Measurements from ENCODE around the gene PIP5K1C. TPM values are rescaled to one million over a fixed set of nuclear protein-coding genes. Genes with fewer than 3 reads are reported as not detected.

Gene PIP5K1C
- total RNA-seq, 1 experiment from 2014 or later = 13.3 TPM

- H3K4me3 Mint-ChIP-seq (ENCODE audit: unreplicated experiment) = no peak overlapping the region
- no peak overlapping the region for H3K27ac Mint-ChIP-seq (ENCODE audit: low read depth, unreplicated experiment)
- no peaks in the 10 kb centered on the region for H3K4me1 Mint-ChIP-seq (ENCODE audit: insufficient read depth, unreplicated experiment)
- H3K9me3 Mint-ChIP-seq (ENCODE audit: unreplicated experiment) = no peaks in the 10 kb centered on the region
- no peaks in the 10 kb centered on the region for H3K27me3 Mint-ChIP-seq (ENCODE audit: insufficient read depth, unreplicated experiment)
- intact Hi-C loops (cut with micrococcal nuclease) = no loop called here
- CTCF ChIA-PET = interaction anchor here (0.6 to 3.0 kb wide), 2 partner anchors 9 to 17 kb away, joined by 3 to 18 read pairs; no protein-coding TSS in a partner anchor
- peak; percentile 40 for DNase-seq (ENCODE audit: unreplicated experiment)
- no peak for TF ChIP-seq CTCF (IDR thresholded peaks at IDR 0.05; ENCODE audit: unreplicated experiment)
- no TSS peak for BruUV-seq (replicated peaks)
- H3K36me3 Mint-ChIP-seq (ENCODE audit: insufficient read depth, unreplicated experiment) = peaks cover 16% of the 10 kb centered on the region
- POLR2A ChIA-PET = interaction anchor here (0.7 kb wide), 1 partner anchor 328 kb away, joined by 3 read pairs; no protein-coding TSS in a partner anchor
These were observed 43.4 kb downstream of the PIP5K1C start for GRCh38 chr19:3656747-3657394.

- no TSS peak for BruUV-seq (replicated peaks)
- Mint-ChIP-seq H3K9me3 (ENCODE audit: unreplicated experiment) (no peaks in the 10 kb centered on the region), H3K36me3 (ENCODE audit: insufficient read depth, unreplicated experiment) (peaks cover 19% of the 10 kb centered on the region), H3K27ac (ENCODE audit: low read depth, unreplicated experiment) (no peak overlapping the region), H3K4me1 (ENCODE audit: insufficient read depth, unreplicated experiment) (no peaks in the 10 kb centered on the region), H3K4me3 (ENCODE audit: unreplicated experiment) (no peak overlapping the region), H3K27me3 (ENCODE audit: insufficient read depth, unreplicated experiment) (no peaks in the 10 kb centered on the region)
- TF ChIP-seq CTCF (IDR thresholded peaks at IDR 0.05; ENCODE audit: unreplicated experiment) = no peak
- intact Hi-C loops (cut with micrococcal nuclease) = no loop called here
- ChIA-PET CTCF (interaction anchor here (0.6 to 3.0 kb wide), 3 partner anchors 10 to 1590 kb away, joined by 3 to 18 read pairs (median 3); no protein-coding TSS in a partner anchor), POLR2A (interaction anchor here (0.7 kb wide), 1 partner anchor 328 kb away, joined by 3 read pairs; no protein-coding TSS in a partner anchor)
- DNase-seq (ENCODE audit: unreplicated experiment) = peak; percentile 13
These were observed 44.1 kb downstream of the PIP5K1C start for GRCh38 chr19:3656073-3656746.

- ChIA-PET POLR2A (no interaction called here), CTCF (interaction anchor here (0.6 to 3.0 kb wide), 2 partner anchors 11 to 1589 kb away, joined by 3 to 18 read pairs; no protein-coding TSS in a partner anchor)
- no peak overlapping the region for H3K27ac Mint-ChIP-seq (ENCODE audit: low read depth, unreplicated experiment)
- H3K27me3 Mint-ChIP-seq (ENCODE audit: insufficient read depth, unreplicated experiment) = no peaks in the 10 kb centered on the region
- intact Hi-C loops (cut with micrococcal nuclease) = no loop called here
- no peaks in the 10 kb centered on the region for H3K4me1 Mint-ChIP-seq (ENCODE audit: insufficient read depth, unreplicated experiment)
- H3K36me3 Mint-ChIP-seq (ENCODE audit: insufficient read depth, unreplicated experiment) = peaks cover 26% of the 10 kb centered on the region
- no peak for TF ChIP-seq CTCF (IDR thresholded peaks at IDR 0.05; ENCODE audit: unreplicated experiment)
- DNase-seq (ENCODE audit: unreplicated experiment) = peak; percentile 87
- BruUV-seq (replicated peaks) = TSS peak; percentile 64
- H3K4me3 Mint-ChIP-seq (ENCODE audit: unreplicated experiment) = no peak overlapping the region
- H3K9me3 Mint-ChIP-seq (ENCODE audit: unreplicated experiment) = no peaks in the 10 kb centered on the region
These were observed 44.7 kb downstream of the PIP5K1C start for GRCh38 chr19:3655402-3656072.

Data from MCF 10A (cell line).